ENCODE data around the gene GOLGA6L10. TPM values are rescaled to one million over a fixed set of nuclear protein-coding genes. Genes with fewer than 3 reads are reported as not detected.
A peak's percentile ranks its signal among the peaks of the same experiment; 100 is the strongest.
"Not testable (repeated sequence)": the region's sequence is repeated elsewhere in the genome, so short reads cannot be mapped to it uniquely, and the experiment has no call there.

Gene GOLGA6L10, protein sequence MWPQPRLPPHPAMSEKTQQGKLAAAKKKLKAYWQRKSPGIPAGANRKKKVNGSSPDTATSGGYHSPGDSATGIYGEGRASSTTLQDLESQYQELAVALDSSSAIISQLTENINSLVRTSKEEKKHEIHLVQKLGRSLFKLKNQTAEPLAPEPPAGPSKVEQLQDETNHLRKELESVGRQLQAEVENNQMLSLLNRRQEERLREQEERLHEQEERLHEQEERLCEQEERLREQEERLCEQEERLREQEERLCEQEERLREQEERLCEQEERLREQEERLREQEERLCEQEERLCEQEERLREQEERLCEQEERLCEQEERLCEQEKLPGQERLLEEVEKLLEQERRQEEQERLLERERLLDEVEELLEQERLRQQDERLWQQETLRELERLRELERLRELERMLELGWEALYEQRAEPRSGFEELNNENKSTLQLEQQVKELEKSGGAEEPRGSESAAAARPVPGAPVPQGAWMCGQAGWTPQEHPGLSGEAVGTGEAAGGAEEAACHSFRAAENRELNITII
- total RNA-seq (2014; rRNA removed): 1.1 TPM in 1 of 2 replicates, not detected in the other
- percentile 41 among the genes with signal in this experiment for Bru-seq, nascent RNA
- BruChase-seq, experiment 1, labeled RNA remaining after a 6-hour chase: percentile 46 among the genes with signal in this experiment
- BruChase-seq, experiment 2, labeled RNA remaining after a 2-hour chase: percentile 45 among the genes with signal in this experiment
- long read RNA-seq: 0 reads

DNA sequence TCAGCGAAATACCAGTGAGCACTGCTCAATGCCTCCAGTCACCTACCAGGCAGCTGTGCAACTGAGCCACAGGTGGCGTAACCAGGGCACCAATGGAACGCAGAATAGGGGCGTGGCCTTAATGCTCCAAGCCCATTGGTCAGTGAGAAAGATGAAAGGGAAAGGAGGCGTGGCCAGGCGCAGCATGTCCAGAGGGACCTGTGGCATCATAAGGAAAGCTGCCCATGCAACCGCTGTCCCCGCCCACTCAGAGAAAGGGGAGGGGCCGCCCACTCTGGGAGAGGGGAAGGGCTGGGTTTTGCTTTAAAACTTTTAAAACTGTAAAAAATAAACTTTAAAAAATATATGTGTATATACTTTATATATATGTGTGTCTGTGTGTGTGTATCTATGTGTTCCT is at the start of gene GOLGA6L10:
Gene GOLGA6L10 (minus strand): TSS at position 101 of the 400 bp plus-strand sequence. CDS start 100 bp downstream, at position 1.
- BruUV-seq (replicated peaks); H3K4me2 ChIP-seq (ENCODE audit: low read length); H4K20me1 ChIP-seq (ENCODE audit: low read length); H3K79me2 ChIP-seq (ENCODE audit: low read length); H3K9me3 ChIP-seq (ENCODE audit: low read length); H2AFZ ChIP-seq (ENCODE audit: low read length); H3K4me3 ChIP-seq (ENCODE audit: low read length); H3K9me2 ChIP-seq (replicated peaks; ENCODE audit: low read length); ATAC-seq; H3K27me3 ChIP-seq (ENCODE audit: low read length); intact Hi-C loops (cut with micrococcal nuclease); H3K27ac ChIP-seq (ENCODE audit: low read length); H3K9ac ChIP-seq (ENCODE audit: low read length); H3K4me1 ChIP-seq (ENCODE audit: insufficient read depth, low read length); H3K36me3 ChIP-seq (ENCODE audit: low read depth, low read length); CTCF ChIA-PET; DNase-seq; H3F3A ChIP-seq (ENCODE audit: low read length, unreplicated experiment); POLR2A ChIA-PET (ENCODE audit: unreplicated experiment): not testable (repeated sequence)

DNA sequence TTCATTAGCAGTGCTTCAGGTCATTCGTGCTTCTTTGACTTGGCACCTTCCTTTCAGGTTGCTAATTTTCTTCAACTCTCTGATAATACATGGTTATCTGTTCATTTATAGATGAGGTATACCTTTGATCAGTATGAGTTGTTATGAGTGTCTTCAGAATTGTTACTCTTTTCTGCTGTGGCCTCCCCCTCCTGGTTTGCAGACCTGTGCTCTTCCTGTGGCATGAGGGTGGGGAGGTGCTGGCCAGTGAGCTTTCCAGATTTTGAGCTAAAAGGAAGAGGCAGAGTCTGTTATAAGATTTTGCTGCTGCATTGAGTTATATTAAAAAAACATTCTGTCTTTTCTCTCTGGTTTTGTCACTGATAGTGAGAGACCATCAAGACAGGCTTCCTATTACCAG is 49.5 kb upstream of the GOLGA6L10 start:
- Histone ChIP-seq H3K27ac (ENCODE audit: low read length) (no peak overlapping the region), H3K4me2 (ENCODE audit: low read length) (no peak overlapping the region), H3K4me1 (ENCODE audit: insufficient read depth, low read length) (no peaks in the 10 kb centered on the region), H4K20me1 (ENCODE audit: low read length) (no peaks in the 10 kb centered on the region), H3K4me3 (ENCODE audit: low read length) (no peak overlapping the region), H3K9ac (ENCODE audit: low read length) (no peak overlapping the region), H3K36me3 (ENCODE audit: low read depth, low read length) (no peaks in the 10 kb centered on the region), H3K27me3 (ENCODE audit: low read length) (no peaks in the 10 kb centered on the region), H3K79me2 (ENCODE audit: low read length) (peaks cover 11% of the 10 kb centered on the region; the same call in 1 of the 2 replicates), H3K9me2 (replicated peaks; ENCODE audit: low read length) (no peaks in the 10 kb centered on the region), H3K9me3 (ENCODE audit: low read length) (no peaks in the 10 kb centered on the region), H3F3A (ENCODE audit: low read length, unreplicated experiment) (no peaks in the 10 kb centered on the region), H2AFZ (ENCODE audit: low read length) (no peak overlapping the region)
- no peak for TF ChIP-seq EZH2 (IDR thresholded peaks at IDR 0.05; ENCODE audit: low read length, unreplicated experiment)
- no peak for TF ChIP-seq CTCF (conservative IDR thresholded peaks at IDR 0.05; ENCODE audit: low read depth, low read length)
- TF ChIP-seq EZH2phosphoT487 (IDR thresholded peaks at IDR 0.05; ENCODE audit: borderline replicate concordance, low read length): no peak
- POLR2A ChIA-PET (ENCODE audit: unreplicated experiment): no interaction called here
- intact Hi-C loops (cut with micrococcal nuclease): no loop called here
- no TSS peak for BruUV-seq (replicated peaks)
- ATAC-seq (no peak), DNase-seq (no peak)
- CTCF ChIA-PET: no interaction called here

DNA sequence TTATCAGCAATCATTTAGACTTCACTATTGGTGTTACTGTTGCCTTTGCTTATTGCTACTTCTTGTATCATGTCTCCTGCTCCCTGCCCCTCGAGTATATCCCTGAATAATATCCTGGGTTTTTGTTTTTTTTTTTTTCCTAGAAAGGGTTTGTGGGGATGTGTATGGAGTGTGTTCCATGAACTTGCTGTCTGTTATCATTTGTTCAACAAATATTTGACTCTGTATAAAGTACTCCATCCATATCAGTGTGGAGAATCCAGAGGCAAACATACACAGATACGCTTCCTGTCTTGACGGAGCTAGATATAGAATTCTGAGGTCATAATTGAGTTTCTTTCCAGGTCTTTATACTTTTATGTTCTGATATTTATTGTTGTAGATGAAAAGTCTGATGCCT is 48.5 kb upstream of the GOLGA6L10 start:
- Histone ChIP-seq H3K9me2 (replicated peaks; ENCODE audit: low read length) (no peaks in the 10 kb centered on the region), H3K27me3 (ENCODE audit: low read length) (no peaks in the 10 kb centered on the region)
- TF ChIP-seq EZH2 (IDR thresholded peaks at IDR 0.05; ENCODE audit: low read length, unreplicated experiment) (no peak), CTCF (conservative IDR thresholded peaks at IDR 0.05; ENCODE audit: low read depth, low read length) (no peak), EZH2phosphoT487 (IDR thresholded peaks at IDR 0.05; ENCODE audit: borderline replicate concordance, low read length) (no peak)

DNA sequence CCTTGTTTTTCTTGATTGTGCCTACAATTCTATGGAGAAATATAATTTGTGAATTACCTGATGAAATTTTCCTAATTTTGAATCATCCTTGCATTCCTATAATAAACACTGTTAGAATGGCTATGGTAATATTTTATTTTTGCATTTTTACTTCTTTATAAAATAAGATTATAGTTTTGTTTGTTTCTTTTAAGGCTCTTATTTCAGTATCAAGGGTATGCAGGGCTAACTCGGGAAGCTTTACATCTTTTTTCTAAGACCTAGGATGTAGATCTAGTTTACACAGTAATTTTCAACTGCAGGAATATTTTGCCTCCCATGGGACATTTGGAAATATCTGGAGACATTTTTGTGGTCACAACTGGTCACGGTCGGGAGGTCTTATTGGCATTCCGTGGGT is 46.5 kb upstream of the GOLGA6L10 start:
- H4K20me1 ChIP-seq (ENCODE audit: low read length); BruUV-seq (replicated peaks); H3F3A ChIP-seq (ENCODE audit: low read length, unreplicated experiment); H3K27me3 ChIP-seq (ENCODE audit: low read length); H3K9me3 ChIP-seq (ENCODE audit: low read length); H3K4me2 ChIP-seq (ENCODE audit: low read length); H3K36me3 ChIP-seq (ENCODE audit: low read depth, low read length); POLR2A ChIA-PET (ENCODE audit: unreplicated experiment); CTCF ChIA-PET; H3K9me2 ChIP-seq (replicated peaks; ENCODE audit: low read length); H3K4me1 ChIP-seq (ENCODE audit: insufficient read depth, low read length); H2AFZ ChIP-seq (ENCODE audit: low read length); intact Hi-C loops (cut with micrococcal nuclease); H3K27ac ChIP-seq (ENCODE audit: low read length); DNase-seq; H3K9ac ChIP-seq (ENCODE audit: low read length); H3K4me3 ChIP-seq (ENCODE audit: low read length); ATAC-seq: not testable (repeated sequence)
- H3K79me2 ChIP-seq (ENCODE audit: low read length): peaks cover 11% of the 10 kb centered on the region; the same call in 1 of the 2 replicates

More for the DNA sequence above, 48.5 kb upstream of the GOLGA6L10 start:
- Histone ChIP-seq H3K9me3 (ENCODE audit: low read length) (no peaks in the 10 kb centered on the region), H3F3A (ENCODE audit: low read length, unreplicated experiment) (no peaks in the 10 kb centered on the region), H3K4me2 (ENCODE audit: low read length) (no peak overlapping the region), H4K20me1 (ENCODE audit: low read length) (no peaks in the 10 kb centered on the region), H3K79me2 (ENCODE audit: low read length) (peaks cover 11% of the 10 kb centered on the region; the same call in 1 of the 2 replicates), H3K4me3 (ENCODE audit: low read length) (no peak overlapping the region), H2AFZ (ENCODE audit: low read length) (no peak overlapping the region), H3K36me3 (ENCODE audit: low read depth, low read length) (no peaks in the 10 kb centered on the region), H3K9ac (ENCODE audit: low read length) (no peak overlapping the region), H3K4me1 (ENCODE audit: insufficient read depth, low read length) (no peaks in the 10 kb centered on the region), H3K27ac (ENCODE audit: low read length) (no peak overlapping the region)
- DNase-seq: no peak
- no TSS peak for BruUV-seq (replicated peaks)
- intact Hi-C loops (cut with micrococcal nuclease): no loop called here
- ChIA-PET POLR2A (ENCODE audit: unreplicated experiment) (no interaction called here), CTCF (no interaction called here)
- ATAC-seq: no peak
